OCI-LY1 (cell line): Measurements from ENCODE around the gene CLCN7.

Source experiments
- H2AFZ ChIP-seq: fragments of 200-600 bp; sonication (generic), shearing (Covaris generic); 2 replicates; pipeline ENCODE4 v1.6.0; 2014; ENCODE audit warnings: antibody characterized with exemption, mild to moderate bottlenecking, low read length
- H3F3A ChIP-seq: fragments of 200-600 bp; sonication (generic), shearing (Covaris generic); 2 replicates; pipeline ENCODE4 v1.6.0; 2014; ENCODE audit warnings: mild to moderate bottlenecking, antibody characterized with exemption, low read length, moderate library complexity; ENCODE audit not compliant: insufficient read depth
- H3K27ac ChIP-seq: fragments of 200-600 bp; sonication (generic); 2 replicates; pipeline ENCODE4 v1.5.1; 2014; ENCODE audit warnings: low read length, mixed run types, mild to moderate bottlenecking, low read depth; ENCODE audit not compliant: poor library complexity, severe bottlenecking
- H3K27me3 ChIP-seq: fragments of 200-600 bp; sonication (generic); 2 replicates; pipeline ENCODE4 v1.6.0; 2014; ENCODE audit warnings: antibody characterized with exemption, mild to moderate bottlenecking, low read length, moderate library complexity; ENCODE audit not compliant: insufficient read depth
- H3K36me3 ChIP-seq: fragments of 200-600 bp; sonication (generic); 2 replicates; pipeline ENCODE4 v1.6.1; 2014; ENCODE audit warnings: mild to moderate bottlenecking, antibody characterized with exemption, low read length, moderate library complexity, mixed read lengths; ENCODE audit not compliant: insufficient read depth
- H3K4me1 ChIP-seq: fragments of 200-600 bp; sonication (generic); 2 replicates; pipeline ENCODE4 v1.5.1; 2014; ENCODE audit warnings: mild to moderate bottlenecking, low read length, moderate library complexity; ENCODE audit not compliant: insufficient read depth, severe bottlenecking
- H3K4me2 ChIP-seq: fragments of 200-600 bp; sonication (generic), shearing (Covaris generic); 2 replicates; pipeline ENCODE4 v1.6.1; 2014; ENCODE audit warnings: low read length
- H3K4me3 ChIP-seq: fragments of 200-600 bp; sonication (generic); 2 replicates; pipeline ENCODE4 v1.5.1; 2014; ENCODE audit warnings: low read length, low read depth, mild to moderate bottlenecking, mixed read lengths; ENCODE audit not compliant: poor library complexity, severe bottlenecking
- H3K79me2 ChIP-seq: fragments of 200-600 bp; shearing (Covaris generic); 2 replicates; pipeline ENCODE4 v1.6.1; 2016; ENCODE audit warnings: mixed run types, low read length, mixed read lengths; ENCODE audit not compliant: insufficient read depth
- H3K9ac ChIP-seq: fragments of 200-600 bp; sonication (generic), shearing (Covaris generic); 2 replicates; pipeline ENCODE4 v1.6.1; 2014; ENCODE audit warnings: mild to moderate bottlenecking, low read length, mixed read lengths
- H3K9me2 ChIP-seq: fragments of 200-600 bp; sonication (generic), shearing (Covaris generic); 2 replicates; pipeline ENCODE4 v1.6.1; 2014; ENCODE audit warnings: low read depth, mild to moderate bottlenecking, low read length, mixed read lengths
- H3K9me3 ChIP-seq: fragments of 200-600 bp; shearing (Covaris generic); 2 replicates; pipeline ENCODE4 v1.6.1; 2014; ENCODE audit warnings: low read length, mixed read lengths
- H4K20me1 ChIP-seq: fragments of 200-600 bp; sonication (generic), shearing (Covaris generic); 2 replicates; pipeline ENCODE4 v1.6.0; 2016; ENCODE audit warnings: mild to moderate bottlenecking, low read length; ENCODE audit not compliant: insufficient read depth
- EZH2 ChIP-seq: fragments of 200-600 bp; sonication (generic), shearing (Covaris generic); IDR thresholded peaks from 2 replicates; pipeline ENCODE4 v1.8.0; 2017; ENCODE audit warnings: borderline replicate concordance, mixed run types, mild to moderate bottlenecking, antibody characterized with exemption, low read length, moderate library complexity, mixed read lengths
- TF ChIP-seq, protein P1 (sequence below): fragments of 200-600 bp; sonication (generic), shearing (Covaris generic); IDR thresholded peaks from 2 replicates; pipeline ENCODE4 v1.5.1; 2017; ENCODE audit warnings: mild to moderate bottlenecking, antibody characterized with exemption, low read length, moderate library complexity, mixed read lengths

Gene CLCN7

GRCh38 chr16:1520461-1520860 is 45.6 kb upstream of the CLCN7 start:
- Histone ChIP-seq H3K4me1 (no peaks in the 10 kb centered on the region), H3K36me3 (no peaks in the 10 kb centered on the region), H3F3A (no peaks in the 10 kb centered on the region), H3K27me3 (0 out of 2 replicates have a peak, but pooled peaks cover 5% of the 10 kb centered on the region), H2AFZ (no peak overlapping the region), H3K4me3 (no peak overlapping the region), H4K20me1 (no peaks in the 10 kb centered on the region), H3K9ac (no peak overlapping the region), H3K9me3 (no peaks in the 10 kb centered on the region), H3K79me2 (no peaks in the 10 kb centered on the region), H3K4me2 (no peak overlapping the region), H3K9me2 (no peaks in the 10 kb centered on the region), H3K27ac (no peak overlapping the region)
- TF ChIP-seq EZH2: no peak
- TF ChIP-seq, protein P1, sequence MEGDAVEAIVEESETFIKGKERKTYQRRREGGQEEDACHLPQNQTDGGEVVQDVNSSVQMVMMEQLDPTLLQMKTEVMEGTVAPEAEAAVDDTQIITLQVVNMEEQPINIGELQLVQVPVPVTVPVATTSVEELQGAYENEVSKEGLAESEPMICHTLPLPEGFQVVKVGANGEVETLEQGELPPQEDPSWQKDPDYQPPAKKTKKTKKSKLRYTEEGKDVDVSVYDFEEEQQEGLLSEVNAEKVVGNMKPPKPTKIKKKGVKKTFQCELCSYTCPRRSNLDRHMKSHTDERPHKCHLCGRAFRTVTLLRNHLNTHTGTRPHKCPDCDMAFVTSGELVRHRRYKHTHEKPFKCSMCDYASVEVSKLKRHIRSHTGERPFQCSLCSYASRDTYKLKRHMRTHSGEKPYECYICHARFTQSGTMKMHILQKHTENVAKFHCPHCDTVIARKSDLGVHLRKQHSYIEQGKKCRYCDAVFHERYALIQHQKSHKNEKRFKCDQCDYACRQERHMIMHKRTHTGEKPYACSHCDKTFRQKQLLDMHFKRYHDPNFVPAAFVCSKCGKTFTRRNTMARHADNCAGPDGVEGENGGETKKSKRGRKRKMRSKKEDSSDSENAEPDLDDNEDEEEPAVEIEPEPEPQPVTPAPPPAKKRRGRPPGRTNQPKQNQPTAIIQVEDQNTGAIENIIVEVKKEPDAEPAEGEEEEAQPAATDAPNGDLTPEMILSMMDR: no peak

- H3K79me2 ChIP-seq: no peaks in the 10 kb centered on the region
- no peak overlapping the region for H3K4me2 ChIP-seq
- no peaks in the 10 kb centered on the region for H4K20me1 ChIP-seq
- no peaks in the 10 kb centered on the region for H3K4me1 ChIP-seq
- H2AFZ ChIP-seq: no peak overlapping the region
- no peak overlapping the region for H3K27ac ChIP-seq
- no peaks in the 10 kb centered on the region for H3F3A ChIP-seq
- H3K9me2 ChIP-seq: no peaks in the 10 kb centered on the region
- H3K27me3 ChIP-seq: 0 out of 2 replicates have a peak, but pooled peaks cover 5% of the 10 kb centered on the region
- H3K9ac ChIP-seq: no peak overlapping the region
- no peaks in the 10 kb centered on the region for H3K36me3 ChIP-seq
- H3K4me3 ChIP-seq: no peak overlapping the region
- TF ChIP-seq, protein P1: no peak
- TF ChIP-seq EZH2: no peak
- H3K9me3 ChIP-seq: no peaks in the 10 kb centered on the region
Measured at GRCh38 chr16:1519831-1520230, 45.0 kb upstream of the CLCN7 start.

DNA sequence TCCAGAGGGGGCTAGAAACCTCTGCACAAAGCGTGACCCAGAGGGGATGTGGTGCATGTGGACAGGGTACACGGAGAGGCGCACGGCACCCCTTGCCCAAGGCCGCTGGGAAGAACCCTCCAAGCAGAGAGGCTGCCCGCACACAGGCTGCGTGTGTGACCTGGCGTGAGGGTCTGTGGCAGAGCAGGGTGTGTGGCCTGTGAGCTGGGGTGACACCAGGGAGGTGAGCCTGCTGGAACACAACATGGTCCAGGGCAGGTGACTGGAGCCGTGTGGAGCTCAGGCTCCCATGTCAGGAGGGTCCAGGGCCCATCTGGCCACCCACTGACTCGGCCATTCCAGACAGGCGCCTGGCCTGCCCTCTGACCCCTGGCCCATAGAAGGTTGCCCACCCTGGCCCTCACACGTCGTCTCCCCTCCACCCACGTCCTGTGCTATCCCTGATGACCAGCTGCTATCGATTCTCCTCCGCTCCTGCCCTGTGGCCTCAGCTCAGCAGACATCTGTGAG is 43.9 kb upstream of the CLCN7 start:
- no peak overlapping the region for H3K4me2 ChIP-seq
- H3K4me3 ChIP-seq: no peak overlapping the region
- no peaks in the 10 kb centered on the region for H3K36me3 ChIP-seq
- H3K4me1 ChIP-seq: no peaks in the 10 kb centered on the region
- H3K79me2 ChIP-seq: no peaks in the 10 kb centered on the region
- 0 out of 2 replicates have a peak, but pooled peaks cover 5% of the 10 kb centered on the region for H3K27me3 ChIP-seq
- H3K27ac ChIP-seq: no peak overlapping the region
- no peaks in the 10 kb centered on the region for H4K20me1 ChIP-seq
- H3F3A ChIP-seq: no peaks in the 10 kb centered on the region
- H2AFZ ChIP-seq: no peak overlapping the region
- no peak for TF ChIP-seq EZH2
- TF ChIP-seq, protein P1: no peak
- H3K9ac ChIP-seq: no peak overlapping the region
- H3K9me3 ChIP-seq: no peaks in the 10 kb centered on the region
- no peaks in the 10 kb centered on the region for H3K9me2 ChIP-seq
